22Rv1 (cell line): ENCODE data around the gene DLL3.

Experiments used
- ZFX ChIP-seq: fragments of 450-650 bp; IDR thresholded peaks from 2 replicates; pipeline ENCODE4 v1.6.1; 2017; ENCODE audit warnings: antibody characterized with exemption, borderline replicate concordance
- TF ChIP-seq, protein P1 (sequence below): fragments of 450-650 bp; IDR thresholded peaks from 2 replicates; pipeline ENCODE4 v1.5.1; 2017; ENCODE audit warnings: mild to moderate bottlenecking

DNA sequence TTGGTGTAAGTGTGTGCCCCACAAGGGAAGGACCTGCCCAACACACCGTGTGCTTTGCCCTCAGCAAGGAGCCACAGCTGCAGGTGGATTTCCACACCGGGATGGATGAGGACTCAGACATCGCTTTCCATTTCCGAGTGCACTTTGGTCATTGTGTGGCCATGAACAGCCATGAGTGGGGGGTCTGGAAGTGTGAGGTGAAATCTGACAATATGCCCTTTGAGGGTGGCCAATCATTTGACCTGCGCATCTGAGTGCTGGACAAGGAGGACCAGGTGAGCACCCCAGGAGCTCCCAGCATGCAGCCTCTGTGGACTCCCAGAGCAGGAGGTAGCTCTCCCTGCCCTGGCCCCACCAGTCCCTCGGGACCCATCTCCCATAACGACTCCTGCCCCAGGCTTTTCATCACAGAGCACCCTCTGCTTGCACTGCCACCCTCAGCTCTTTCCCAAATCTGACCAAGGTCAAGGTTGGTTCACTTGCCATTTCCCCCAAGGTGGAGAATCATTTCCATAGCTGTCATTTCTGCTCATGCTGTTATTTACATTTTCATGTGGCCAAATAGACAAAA is 54.4 kb downstream of the DLL3 start:
- TF ChIP-seq, protein P1, sequence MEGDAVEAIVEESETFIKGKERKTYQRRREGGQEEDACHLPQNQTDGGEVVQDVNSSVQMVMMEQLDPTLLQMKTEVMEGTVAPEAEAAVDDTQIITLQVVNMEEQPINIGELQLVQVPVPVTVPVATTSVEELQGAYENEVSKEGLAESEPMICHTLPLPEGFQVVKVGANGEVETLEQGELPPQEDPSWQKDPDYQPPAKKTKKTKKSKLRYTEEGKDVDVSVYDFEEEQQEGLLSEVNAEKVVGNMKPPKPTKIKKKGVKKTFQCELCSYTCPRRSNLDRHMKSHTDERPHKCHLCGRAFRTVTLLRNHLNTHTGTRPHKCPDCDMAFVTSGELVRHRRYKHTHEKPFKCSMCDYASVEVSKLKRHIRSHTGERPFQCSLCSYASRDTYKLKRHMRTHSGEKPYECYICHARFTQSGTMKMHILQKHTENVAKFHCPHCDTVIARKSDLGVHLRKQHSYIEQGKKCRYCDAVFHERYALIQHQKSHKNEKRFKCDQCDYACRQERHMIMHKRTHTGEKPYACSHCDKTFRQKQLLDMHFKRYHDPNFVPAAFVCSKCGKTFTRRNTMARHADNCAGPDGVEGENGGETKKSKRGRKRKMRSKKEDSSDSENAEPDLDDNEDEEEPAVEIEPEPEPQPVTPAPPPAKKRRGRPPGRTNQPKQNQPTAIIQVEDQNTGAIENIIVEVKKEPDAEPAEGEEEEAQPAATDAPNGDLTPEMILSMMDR = no peak
- no peak for TF ChIP-seq ZFX
